ENCODE data around the gene EIF5B.

The EIF5B gene

DNA sequence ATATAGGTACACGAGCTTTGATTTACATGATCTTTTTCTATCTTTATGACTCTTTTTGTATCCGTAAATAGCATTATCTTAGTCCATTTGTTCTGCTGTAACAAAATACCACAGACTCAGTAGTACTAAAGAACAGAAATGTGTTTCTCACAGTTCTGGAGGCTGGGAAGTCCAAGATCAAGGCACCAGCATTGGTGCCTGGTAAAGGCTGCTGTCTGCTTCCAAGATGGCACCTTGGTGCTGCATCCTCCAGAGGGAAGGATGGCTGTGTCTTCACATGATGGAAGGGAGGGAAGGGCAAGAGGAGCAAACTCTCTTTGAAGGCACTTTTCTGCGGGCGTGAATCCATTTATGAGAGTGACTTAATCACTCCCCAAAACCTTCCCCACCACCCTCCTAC lies 36.0 kb downstream of the EIF5B start:
- DNase-seq (ENCODE audit: low read depth), result no peak
- no peak overlapping the region for H3K4me3 ChIP-seq (ENCODE audit: low read depth, low read length)
- TF ChIP-seq, protein P1, sequence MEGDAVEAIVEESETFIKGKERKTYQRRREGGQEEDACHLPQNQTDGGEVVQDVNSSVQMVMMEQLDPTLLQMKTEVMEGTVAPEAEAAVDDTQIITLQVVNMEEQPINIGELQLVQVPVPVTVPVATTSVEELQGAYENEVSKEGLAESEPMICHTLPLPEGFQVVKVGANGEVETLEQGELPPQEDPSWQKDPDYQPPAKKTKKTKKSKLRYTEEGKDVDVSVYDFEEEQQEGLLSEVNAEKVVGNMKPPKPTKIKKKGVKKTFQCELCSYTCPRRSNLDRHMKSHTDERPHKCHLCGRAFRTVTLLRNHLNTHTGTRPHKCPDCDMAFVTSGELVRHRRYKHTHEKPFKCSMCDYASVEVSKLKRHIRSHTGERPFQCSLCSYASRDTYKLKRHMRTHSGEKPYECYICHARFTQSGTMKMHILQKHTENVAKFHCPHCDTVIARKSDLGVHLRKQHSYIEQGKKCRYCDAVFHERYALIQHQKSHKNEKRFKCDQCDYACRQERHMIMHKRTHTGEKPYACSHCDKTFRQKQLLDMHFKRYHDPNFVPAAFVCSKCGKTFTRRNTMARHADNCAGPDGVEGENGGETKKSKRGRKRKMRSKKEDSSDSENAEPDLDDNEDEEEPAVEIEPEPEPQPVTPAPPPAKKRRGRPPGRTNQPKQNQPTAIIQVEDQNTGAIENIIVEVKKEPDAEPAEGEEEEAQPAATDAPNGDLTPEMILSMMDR (IDR thresholded peaks at IDR 0.05; ENCODE audit: low read depth, low read length, missing control alignments), result no peak

DNA sequence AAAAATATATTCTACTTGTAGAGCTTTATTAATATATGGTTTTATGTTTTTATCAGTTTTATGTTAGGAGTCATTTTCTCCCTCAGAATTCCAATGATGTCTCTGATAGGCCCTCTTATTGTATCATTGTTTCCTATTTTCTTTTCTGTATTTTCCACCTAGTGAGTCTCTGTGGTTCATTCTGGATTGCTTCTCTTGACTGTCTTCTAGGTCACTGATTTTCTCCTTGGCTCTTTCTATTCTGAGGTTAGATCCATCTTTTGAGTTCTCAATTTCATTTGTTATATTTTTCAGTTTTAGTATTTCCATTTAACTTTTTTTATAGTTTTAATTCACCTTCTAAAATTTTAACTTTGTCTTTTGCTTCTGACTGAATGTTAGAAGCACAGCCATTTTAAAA lies 37.6 kb downstream of the EIF5B start:
- DNase-seq (ENCODE audit: low read depth), result no peak
- TF ChIP-seq, protein P1 (IDR thresholded peaks at IDR 0.05; ENCODE audit: low read depth, low read length, missing control alignments), result no peak
- H3K4me3 ChIP-seq (ENCODE audit: low read depth, low read length), result no peak overlapping the region

DNA sequence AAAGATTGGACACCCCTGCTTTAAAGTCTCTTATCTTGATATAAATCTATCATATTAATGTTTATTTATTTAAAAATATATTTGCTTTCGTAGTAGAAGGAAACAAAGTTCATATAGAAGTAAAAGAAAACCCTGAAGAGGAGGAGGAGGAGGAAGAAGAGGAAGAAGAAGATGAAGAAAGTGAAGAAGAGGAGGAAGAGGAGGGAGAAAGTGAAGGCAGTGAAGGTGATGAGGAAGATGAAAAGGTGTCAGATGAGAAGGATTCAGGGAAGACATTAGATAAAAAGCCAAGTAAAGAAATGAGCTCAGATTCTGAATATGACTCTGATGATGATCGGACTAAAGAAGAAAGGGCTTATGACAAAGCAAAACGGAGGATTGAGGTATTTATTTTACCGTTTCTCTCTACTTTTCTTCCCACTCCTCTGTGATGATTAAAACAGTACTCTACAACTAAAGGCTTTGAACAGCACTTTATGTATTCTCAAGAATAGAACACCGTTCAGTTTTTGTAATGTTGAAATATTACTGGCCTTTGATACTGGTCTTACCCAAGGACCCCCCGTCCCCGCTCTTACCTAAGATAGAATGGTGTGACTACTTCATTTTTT lies 39.2 kb downstream of the EIF5B start:
- no peak for DNase-seq (ENCODE audit: low read depth)
- TF ChIP-seq, protein P1 (IDR thresholded peaks at IDR 0.05; ENCODE audit: low read depth, low read length, missing control alignments), result no peak
- no peak overlapping the region for H3K4me3 ChIP-seq (ENCODE audit: low read depth, low read length)

DNA sequence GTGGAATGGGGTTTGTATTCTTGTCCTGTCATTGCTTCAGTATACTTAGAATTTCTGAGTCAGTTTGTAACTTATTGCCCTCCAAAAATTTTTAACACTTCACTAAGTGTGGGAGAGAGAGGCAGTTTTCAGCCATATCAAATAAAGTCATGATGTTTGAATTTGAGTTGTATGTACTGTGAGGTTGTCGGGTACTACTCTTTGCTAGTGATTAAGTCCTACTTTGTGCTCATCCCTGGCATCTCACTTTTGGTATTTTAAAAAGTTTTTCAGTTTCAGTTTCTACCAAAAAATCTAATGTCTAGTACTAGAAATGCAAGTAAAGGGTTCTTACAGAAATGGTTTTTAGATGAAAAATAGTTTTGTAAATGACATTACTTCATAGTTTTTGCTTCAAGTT lies 40.7 kb downstream of the EIF5B start:
- no peak overlapping the region for H3K4me3 ChIP-seq (ENCODE audit: low read depth, low read length)
- DNase-seq (ENCODE audit: low read depth), result no peak
- TF ChIP-seq, protein P1 (IDR thresholded peaks at IDR 0.05; ENCODE audit: low read depth, low read length, missing control alignments), result no peak

DNA sequence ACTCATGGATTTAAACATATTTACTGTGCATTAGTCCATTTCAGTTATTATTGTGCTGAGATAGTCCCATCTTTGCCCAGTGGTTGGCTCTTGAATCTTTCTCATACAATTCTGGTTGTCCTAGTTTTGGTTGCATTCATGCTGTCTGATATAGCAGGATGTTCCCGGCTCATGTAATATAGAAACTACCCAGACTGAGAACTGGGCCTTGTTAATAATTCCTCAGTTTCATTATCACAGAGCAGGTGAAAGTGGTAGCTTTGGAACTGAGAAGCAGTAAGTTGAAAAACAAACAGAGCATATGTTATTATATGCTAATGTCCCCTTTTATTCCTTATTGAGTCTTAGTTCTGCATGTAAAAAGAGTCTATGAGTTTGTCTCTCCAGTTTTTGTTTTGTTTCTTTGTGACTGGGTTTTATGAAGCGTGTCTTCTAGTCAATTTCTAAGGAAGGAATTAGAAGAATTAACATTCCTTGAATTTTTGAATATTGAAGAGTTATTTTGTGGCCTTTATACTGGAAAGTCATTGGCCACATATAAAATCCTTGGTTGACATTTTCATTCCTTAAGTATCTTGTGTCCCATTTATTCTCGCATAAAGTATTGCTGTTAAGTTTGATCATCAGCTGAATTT lies 43.3 kb downstream of the EIF5B start:
- TF ChIP-seq, protein P1 (IDR thresholded peaks at IDR 0.05; ENCODE audit: low read depth, low read length, missing control alignments), result no peak
- DNase-seq (ENCODE audit: low read depth), result no peak
- H3K4me3 ChIP-seq (ENCODE audit: low read depth, low read length), result no peak overlapping the region

DNA sequence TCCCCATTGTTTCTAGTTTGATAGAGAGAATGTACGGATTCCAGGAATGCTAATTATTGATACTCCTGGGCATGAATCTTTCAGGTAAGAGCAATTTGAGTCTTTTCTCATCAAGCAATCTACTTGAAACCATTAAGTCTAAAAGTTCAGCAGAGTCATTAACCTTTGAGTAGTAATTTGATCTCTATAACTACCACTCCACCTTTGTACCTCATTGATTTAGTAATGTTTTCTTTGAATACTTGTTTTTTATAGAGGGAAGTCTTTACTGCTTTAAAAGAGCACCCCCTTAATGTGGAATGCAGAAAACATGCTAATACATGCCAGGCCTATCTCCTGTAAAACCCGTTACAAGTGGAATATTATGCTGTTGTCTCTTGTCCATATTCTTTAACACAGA lies 45.0 kb downstream of the EIF5B start:
- DNase-seq (ENCODE audit: low read depth), result no peak
- TF ChIP-seq, protein P1 (IDR thresholded peaks at IDR 0.05; ENCODE audit: low read depth, low read length, missing control alignments), result no peak
- no peak overlapping the region for H3K4me3 ChIP-seq (ENCODE audit: low read depth, low read length)

DNA sequence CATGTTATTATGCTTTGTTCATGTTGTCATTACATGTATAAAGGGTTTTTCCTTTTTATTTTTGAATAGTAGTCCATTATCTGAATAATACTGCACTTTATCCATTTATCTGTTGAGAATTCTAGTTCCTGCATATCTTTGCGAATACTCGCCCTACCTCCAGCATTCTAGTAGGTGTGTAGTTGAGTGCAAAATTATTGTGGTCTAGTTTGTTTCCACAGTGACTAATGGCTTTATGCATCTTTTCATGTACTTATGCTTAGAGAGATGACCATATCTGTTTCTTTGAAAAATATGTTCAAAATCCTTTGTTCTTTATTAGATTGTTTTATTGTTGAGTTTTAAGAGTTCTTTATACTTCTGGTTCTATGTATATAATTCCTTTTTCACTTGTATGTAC lies 48.8 kb downstream of the EIF5B start:
- DNase-seq (ENCODE audit: low read depth), result no peak
- TF ChIP-seq, protein P1 (IDR thresholded peaks at IDR 0.05; ENCODE audit: low read depth, low read length, missing control alignments), result no peak
- H3K4me3 ChIP-seq (ENCODE audit: low read depth, low read length), result no peak overlapping the region

All from GM12864 (cell line).